Limb (tissue), 2 donors: ENCODE data around the gene CAP1.
"Not testable (repeated sequence)": the region's sequence is repeated elsewhere in the genome, so short reads cannot be mapped to it uniquely, and the experiment has no call there.

ENCODE experiments used
- DNase-seq, 2 donors: peaks; one replicate each; pipeline ENCODE4 v3.0.0-alpha.2; 2016; ENCODE audit errors: extremely low spot score in 2 of 2

CAP1 gene

GRCh38 chr1:40040511-40041465 is at the start of gene CAP1:
TSS of gene CAP1 (plus strand) at chr1:40040729. CDS start at chr1:40059347, 18,618 bp downstream.
- peak; percentile 97 to 100 for DNase-seq

- no peak for DNase-seq
These were observed 48.3 kb upstream of the CAP1 start for GRCh38 chr1:39992234-39992633.

- DNase-seq = no peak
These were observed 47.6 kb upstream of the CAP1 start for GRCh38 chr1:39992888-39993287.

- DNase-seq = no peak
These were observed 44.5 kb upstream of the CAP1 start for GRCh38 chr1:39995973-39996393.

GRCh38 chr1:39996396-39997004 is 44.0 kb upstream of the CAP1 start:
- no peak for DNase-seq

- no peak for DNase-seq
These were observed 39.1 kb upstream of the CAP1 start for GRCh38 chr1:40001456-40001855.

- DNase-seq = no peak
These were observed 37.1 kb upstream of the CAP1 start for GRCh38 chr1:40003156-40004093.

- DNase-seq = no peak
These were observed 35.7 kb upstream of the CAP1 start for GRCh38 chr1:40004857-40005256.

GRCh38 chr1:40007481-40008034 is 33.0 kb upstream of the CAP1 start:
- DNase-seq = not testable (repeated sequence)

GRCh38 chr1:40011198-40011597 is 29.3 kb upstream of the CAP1 start:
- no peak for DNase-seq

GRCh38 chr1:40014253-40014706 is 26.2 kb upstream of the CAP1 start:
- no peak for DNase-seq

GRCh38 chr1:40014812-40015594 is 25.5 kb upstream of the CAP1 start:
- DNase-seq = no peak

GRCh38 chr1:40017951-40018575 is 22.5 kb upstream of the CAP1 start:
- DNase-seq = no peak

GRCh38 chr1:40020447-40021085 is 20.0 kb upstream of the CAP1 start:
- DNase-seq = no peak

GRCh38 chr1:40023379-40023944 is 17.1 kb upstream of the CAP1 start:
- DNase-seq = no peak

- DNase-seq = no peak
These were observed 15.9 kb upstream of the CAP1 start for GRCh38 chr1:40024671-40025070.

GRCh38 chr1:40027647-40028046 is 12.9 kb upstream of the CAP1 start:
- no peak for DNase-seq

- DNase-seq = no peak
These were observed 10.9 kb upstream of the CAP1 start for GRCh38 chr1:40029608-40030007.

- DNase-seq = no peak
These were observed 9.9 kb upstream of the CAP1 start for GRCh38 chr1:40030528-40031135.
